ENCODE results near the gene RDH8. TPM values are rescaled to one million over a fixed set of nuclear protein-coding genes. Genes with fewer than 3 reads are reported as not detected.

The RDH8 gene
- polyA plus RNA-seq (2012; ENCODE audit: insufficient read length, low read depth), result not detected

DNA sequence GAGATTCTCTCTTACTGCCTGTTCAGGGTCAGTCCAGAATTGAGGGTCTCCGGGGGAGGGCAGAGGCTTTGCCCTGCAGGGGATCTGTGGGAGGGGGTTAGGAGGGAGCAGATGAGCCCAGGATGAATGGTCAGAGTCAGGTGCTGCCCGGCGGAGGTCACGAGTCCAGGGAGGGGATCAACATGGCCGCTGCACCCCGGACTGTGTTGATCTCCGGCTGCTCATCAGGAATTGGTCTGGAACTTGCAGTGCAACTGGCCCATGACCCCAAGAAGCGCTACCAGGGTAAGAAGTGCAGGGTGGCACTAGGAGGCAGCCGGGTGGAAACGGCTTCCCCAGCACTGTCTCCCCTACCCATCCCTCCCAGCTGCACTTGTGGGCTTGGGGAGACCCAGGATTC lies at the start of gene RDH8:
Gene RDH8, plus strand, starts transcription at position 168 of the 400 bp plus-strand sequence. Its CDS starts 15 bp downstream, at position 183.
- TF ChIP-seq TAF1 (IDR thresholded peaks at IDR 0.05; ENCODE audit: borderline replicate concordance, insufficient read depth, low read length) (no peak), REST (IDR thresholded peaks at IDR 0.05; ENCODE audit: insufficient read depth in 1 of 2, low read depth in 2 of 2, low read length in 2 of 2) (no peak), POLR2AphosphoS5 (IDR thresholded peaks at IDR 0.05; ENCODE audit: low read depth, low read length) (no peak), FOXP2 (optimal IDR thresholded peaks at IDR 0.05; ENCODE audit: borderline replicate concordance, extremely low read depth, extremely low read length, insufficient read depth) (no peak), SIN3A (IDR thresholded peaks at IDR 0.05; ENCODE audit: borderline replicate concordance, insufficient read depth, low read length) (no peak)

DNA sequence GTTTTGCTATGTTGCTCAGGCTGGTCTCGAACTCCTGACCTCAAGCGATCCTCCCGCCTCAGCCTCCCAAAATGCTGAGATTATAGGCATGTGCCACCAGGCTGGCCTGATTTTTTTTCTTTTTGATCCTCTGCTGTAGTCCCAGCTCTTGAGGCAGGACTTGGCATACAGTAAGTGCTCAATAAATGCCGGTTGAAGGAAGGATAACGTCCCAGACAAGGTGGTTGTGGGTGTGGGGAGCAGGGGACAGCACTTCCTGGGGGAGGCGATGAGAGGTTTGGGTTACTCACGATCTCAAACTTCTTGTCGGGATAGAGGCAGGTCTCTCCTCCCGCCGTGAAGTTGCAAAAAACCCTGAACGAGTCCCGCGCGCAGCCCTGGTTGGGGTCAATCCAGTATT lies 47.3 kb upstream of the RDH8 start:
- TF ChIP-seq FOXP2 (optimal IDR thresholded peaks at IDR 0.05; ENCODE audit: borderline replicate concordance, extremely low read depth, extremely low read length, insufficient read depth) (no peak), TAF1 (IDR thresholded peaks at IDR 0.05; ENCODE audit: borderline replicate concordance, insufficient read depth, low read length) (no peak), REST (IDR thresholded peaks at IDR 0.05; ENCODE audit: insufficient read depth in 1 of 2, low read depth in 2 of 2, low read length in 2 of 2) (no peak), POLR2AphosphoS5 (IDR thresholded peaks at IDR 0.05; ENCODE audit: low read depth, low read length) (no peak), SIN3A (IDR thresholded peaks at IDR 0.05; ENCODE audit: borderline replicate concordance, insufficient read depth, low read length) (no peak)

DNA sequence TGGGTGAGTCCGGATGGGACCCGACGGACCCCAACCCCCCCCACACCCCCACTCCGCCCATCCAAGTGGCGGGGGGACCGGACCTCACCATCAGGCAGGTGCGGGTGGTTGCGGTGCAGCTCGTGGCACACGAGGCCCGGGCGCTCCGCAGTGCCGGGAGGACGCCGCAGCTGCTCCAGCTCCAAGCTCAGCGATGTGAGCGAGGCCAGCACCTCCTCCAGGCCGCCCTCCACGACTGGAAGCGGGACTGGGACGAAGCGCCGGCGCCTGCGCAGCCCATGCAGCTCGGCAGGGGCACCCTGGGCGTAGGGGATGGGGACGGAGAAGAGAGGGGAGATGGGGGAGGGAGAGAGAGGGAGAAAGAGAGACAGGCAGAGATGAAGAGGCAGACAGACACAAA lies 46.8 kb upstream of the RDH8 start:
- no peak for TF ChIP-seq SIN3A (IDR thresholded peaks at IDR 0.05; ENCODE audit: borderline replicate concordance, insufficient read depth, low read length)
- TF ChIP-seq POLR2AphosphoS5 (IDR thresholded peaks at IDR 0.05; ENCODE audit: low read depth, low read length), result no peak
- TF ChIP-seq FOXP2 (optimal IDR thresholded peaks at IDR 0.05; ENCODE audit: borderline replicate concordance, extremely low read depth, extremely low read length, insufficient read depth), result no peak
- no peak for TF ChIP-seq TAF1 (IDR thresholded peaks at IDR 0.05; ENCODE audit: borderline replicate concordance, insufficient read depth, low read length)
- TF ChIP-seq REST (IDR thresholded peaks at IDR 0.05; ENCODE audit: insufficient read depth in 1 of 2, low read depth in 2 of 2, low read length in 2 of 2), result no peak

GRCh38 chr19:9967326-9967725 lies 46.0 kb upstream of the RDH8 start:
- no peak for TF ChIP-seq POLR2AphosphoS5 (IDR thresholded peaks at IDR 0.05; ENCODE audit: low read depth, low read length)
- TF ChIP-seq REST (IDR thresholded peaks at IDR 0.05; ENCODE audit: insufficient read depth in 1 of 2, low read depth in 2 of 2, low read length in 2 of 2), result no peak
- TF ChIP-seq SIN3A (IDR thresholded peaks at IDR 0.05; ENCODE audit: borderline replicate concordance, insufficient read depth, low read length), result no peak
- no peak for TF ChIP-seq TAF1 (IDR thresholded peaks at IDR 0.05; ENCODE audit: borderline replicate concordance, insufficient read depth, low read length)
- no peak for TF ChIP-seq FOXP2 (optimal IDR thresholded peaks at IDR 0.05; ENCODE audit: borderline replicate concordance, extremely low read depth, extremely low read length, insufficient read depth)

All from PFSK-1 (cell line).